Skin of body (tissue), 2 donors: ENCODE results near the gene AGR2. TPM values are rescaled to one million over a fixed set of nuclear protein-coding genes. Genes with fewer than 3 reads are reported as not detected.
"Not testable (repeated sequence)": the region's sequence is repeated elsewhere in the genome, so short reads cannot be mapped to it uniquely, and the experiment has no call there.

ENCODE experiments used
- DNase-seq: peaks from one replicate; lab custom pipeline; 2025; lab: John Stamatoyannopoulos, UW
- total RNA-seq: library from RNA; depleted of rRNA; stranded (reverse); fragments of >200 nt; gene quantifications from one replicate; pipeline ENCODE4 v1.2.3, GENCODE V29; 2014

The AGR2 gene
- total RNA-seq, result 21.7 TPM

- DNase-seq, result peak; percentile 33
Observed at GRCh38 chr7:16804674-16805439, at the start of gene AGR2. AGR2 (minus strand) TSS chr7:16804999; CDS start chr7:16801796, 3,203 bp downstream.

DNA sequence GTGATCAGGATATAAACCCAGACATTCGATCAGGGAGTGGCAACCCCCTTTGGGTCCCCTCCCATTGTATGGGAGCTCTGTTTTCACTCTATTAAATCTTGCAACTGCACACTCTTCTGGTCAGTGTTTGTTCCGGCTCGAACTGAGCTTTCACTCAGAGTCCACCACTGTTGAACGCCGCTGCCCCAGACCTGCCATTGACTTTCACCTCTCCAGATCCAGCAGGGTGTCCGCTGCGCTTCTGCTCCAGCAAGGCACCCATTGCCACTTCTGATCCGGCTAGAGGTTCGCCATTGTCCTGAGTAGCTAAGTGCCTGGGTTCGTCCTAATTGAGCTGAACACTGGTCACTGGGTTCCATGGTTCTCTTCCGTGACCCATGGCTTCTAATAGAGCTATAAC, 48.4 kb upstream of the AGR2 start:
- DNase-seq, result not testable (repeated sequence)

DNA sequence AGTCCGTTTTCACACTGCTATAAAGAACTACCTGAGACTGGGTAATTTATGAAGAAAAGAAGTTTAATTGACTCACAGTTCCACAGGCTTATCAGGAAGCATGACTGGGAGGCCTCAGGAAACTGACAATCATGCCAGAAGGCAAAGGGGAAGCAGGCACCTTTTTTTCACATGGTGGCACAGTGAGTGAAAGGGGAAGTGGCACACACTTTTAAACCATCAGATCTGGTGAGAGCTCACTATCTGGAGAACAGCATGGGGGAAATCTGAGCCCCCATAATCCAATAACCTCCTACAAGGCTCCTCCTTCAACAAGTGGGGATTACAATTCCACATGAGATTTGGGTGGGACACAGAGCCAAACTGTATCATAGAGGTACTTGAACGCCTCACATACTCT, 47.0 kb upstream of the AGR2 start:
- DNase-seq, result no peak

- no peak for DNase-seq
Observed at GRCh38 chr7:16850614-16851466, 46.0 kb upstream of the AGR2 start.

- DNase-seq, result no peak
Observed at GRCh38 chr7:16849296-16850148, 44.7 kb upstream of the AGR2 start.

DNA sequence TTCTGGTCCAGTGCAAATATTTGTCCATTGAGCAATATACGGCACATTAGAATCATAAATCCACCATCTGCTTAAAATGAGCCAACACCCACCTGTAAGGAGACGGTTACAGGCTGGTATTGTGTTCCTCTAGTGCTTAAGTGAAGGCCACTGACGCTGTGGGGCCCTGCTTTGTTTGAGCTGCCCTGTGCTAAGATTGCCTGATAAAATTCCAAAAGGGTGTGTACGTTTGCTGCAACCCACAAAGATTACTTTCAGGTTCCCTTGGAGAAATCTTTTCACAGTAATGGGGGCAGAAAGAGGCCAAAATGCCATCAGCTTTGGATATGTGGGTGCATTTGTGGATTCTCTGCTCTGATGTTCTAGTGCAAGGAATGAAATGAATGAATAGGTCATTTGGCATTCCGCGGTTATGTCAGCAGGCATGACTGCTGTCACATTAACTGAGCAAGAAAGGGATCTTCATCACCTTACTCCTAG, 42.6 kb upstream of the AGR2 start:
- peak; percentile 2 for DNase-seq

DNA sequence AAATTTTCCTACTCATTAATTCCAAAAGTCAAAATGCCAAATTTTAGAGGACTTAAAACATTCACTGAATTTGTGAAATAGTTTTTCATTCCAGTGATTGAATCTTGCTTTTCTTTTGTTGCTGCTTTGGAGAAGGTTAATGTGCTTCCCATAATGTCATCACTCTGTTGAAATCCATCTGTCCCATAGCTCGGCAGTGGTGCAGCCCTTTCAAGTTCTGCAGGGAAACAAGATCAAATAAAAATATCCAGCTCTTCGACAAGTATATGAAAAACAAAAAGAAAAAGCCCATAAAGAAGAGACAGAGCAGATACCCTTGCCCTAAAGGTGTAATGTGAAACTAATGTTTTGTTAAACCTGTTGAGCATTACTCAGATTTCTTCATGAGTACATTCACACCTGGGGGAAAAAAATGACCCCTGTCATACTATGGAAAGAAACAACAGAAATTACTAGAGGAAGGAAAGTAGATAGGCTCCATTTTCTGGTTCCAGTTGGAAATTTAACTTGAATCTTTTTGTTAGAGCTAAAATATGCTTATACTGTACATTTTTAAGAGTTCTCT, 41.9 kb upstream of the AGR2 start:
- DNase-seq, result no peak

- no peak for DNase-seq
Observed at GRCh38 chr7:16845746-16846145, 40.9 kb upstream of the AGR2 start.

DNA sequence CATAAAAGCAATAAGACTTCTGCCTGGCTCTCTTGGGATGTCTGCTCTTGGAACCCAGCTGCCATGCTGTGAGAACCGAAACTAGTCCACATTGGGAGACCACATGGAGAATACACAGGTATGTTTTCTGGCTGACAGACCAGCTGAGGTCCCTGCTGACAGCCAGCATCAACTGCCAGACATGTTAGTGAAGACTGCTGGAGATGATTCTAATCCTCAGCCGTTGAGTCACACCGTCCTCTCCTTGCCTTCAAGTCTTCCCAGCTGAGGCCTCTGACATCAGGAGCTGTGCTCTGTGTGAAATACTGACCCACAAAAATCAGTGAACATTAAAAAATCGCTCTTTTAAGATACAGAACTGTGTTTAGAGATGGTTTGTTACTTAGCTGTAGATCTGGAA, 36.9 kb upstream of the AGR2 start:
- DNase-seq, result no peak

DNA sequence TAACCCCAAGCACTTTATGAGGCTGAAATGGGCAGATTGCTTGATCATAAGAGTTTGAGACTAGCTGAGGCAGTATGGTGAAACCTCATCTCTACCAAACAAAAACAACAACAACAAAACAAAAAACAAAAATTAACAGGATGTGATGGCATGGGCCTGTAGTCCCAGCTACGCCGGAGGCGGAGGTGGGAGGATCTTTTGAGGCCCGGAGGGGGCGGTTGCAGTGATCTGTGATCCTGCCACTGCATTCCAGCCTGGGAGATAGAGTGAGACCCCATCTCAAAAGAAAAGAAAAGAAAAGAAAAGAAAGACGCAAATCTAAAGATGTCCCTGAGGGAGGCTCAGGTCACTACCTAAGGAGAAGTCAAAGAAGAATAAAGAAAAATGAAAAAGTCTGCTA, 35.3 kb upstream of the AGR2 start:
- no peak for DNase-seq

DNA sequence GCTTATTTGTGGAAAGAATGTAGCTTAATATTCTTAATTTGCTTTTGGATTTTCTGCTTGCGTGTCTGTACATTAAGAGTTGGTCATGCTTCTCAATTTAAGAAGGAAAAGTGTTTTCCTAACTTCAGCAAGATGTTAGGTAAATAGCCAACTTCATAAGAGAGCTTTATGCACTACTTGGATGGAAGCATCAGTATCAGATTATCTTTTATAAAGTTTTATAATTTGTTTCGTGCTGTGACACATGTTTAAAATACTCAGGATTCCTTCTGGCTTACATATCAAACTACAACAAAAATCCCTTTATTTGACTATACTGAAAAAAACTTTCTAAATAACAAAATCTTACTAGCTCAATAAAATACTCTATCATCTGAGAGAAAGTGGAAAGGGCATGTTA, 34.8 kb upstream of the AGR2 start:
- peak; percentile 13 for DNase-seq

GRCh38 chr7:16838891-16839290, 34.1 kb upstream of the AGR2 start:
- DNase-seq, result no peak

DNA sequence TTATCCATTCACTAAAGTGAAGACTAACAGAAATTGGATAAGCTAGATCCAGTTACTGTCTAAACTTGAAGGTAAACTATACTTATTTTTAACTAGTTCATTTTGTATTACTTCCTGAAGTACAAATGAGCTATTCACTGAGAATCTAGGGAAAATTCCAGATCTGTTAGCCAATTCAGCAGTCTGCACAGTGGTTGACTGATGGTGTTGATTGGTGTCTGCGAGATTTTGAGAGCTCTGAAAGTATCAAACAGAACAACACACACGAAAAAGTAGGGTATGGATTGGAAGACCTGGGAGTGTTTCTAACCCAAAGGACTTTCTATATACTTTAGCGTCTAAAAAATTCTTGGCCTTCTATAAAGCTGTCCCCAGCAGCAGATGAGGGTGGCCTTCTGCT, 33.6 kb upstream of the AGR2 start:
- DNase-seq, result no peak

DNA sequence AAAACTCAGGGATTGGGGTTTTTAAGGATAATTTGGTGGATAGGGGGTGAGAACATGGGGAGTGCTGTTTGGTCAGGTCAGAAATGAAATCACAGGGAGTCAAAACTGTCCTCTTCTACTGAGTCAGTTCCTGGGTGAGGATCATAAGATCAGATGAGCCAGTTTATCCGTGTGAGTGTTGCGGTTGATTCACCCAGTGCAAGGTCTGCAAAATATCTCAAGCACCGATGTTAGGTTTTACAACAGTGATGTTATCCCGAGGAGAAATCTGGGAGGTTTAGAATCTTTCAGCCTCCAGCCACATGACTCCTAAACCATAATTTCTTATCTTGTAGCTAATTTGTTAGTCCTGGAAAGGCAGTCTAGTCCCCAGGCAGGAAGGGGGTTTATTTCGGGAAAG, 31.7 kb upstream of the AGR2 start:
- no peak for DNase-seq

DNA sequence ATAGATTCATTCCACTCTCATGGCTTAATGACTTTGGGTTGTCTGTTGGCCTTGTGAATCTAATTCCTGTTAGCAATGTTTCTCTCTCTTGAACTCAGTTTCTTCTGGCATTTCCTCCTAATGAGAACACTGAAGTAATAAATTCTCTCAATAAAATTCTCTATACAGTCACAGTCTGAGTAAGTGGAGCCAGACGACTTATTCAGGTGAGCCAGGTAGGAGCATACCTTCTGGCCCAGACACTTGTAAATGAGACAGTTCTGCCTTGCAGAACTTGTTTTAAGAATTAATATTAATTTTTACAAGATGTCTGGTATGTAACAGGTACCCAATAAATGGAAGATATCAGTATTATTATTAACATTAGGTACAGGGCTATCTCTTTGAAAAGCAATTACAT, 28.6 kb upstream of the AGR2 start:
- no peak for DNase-seq

GRCh38 chr7:16826060-16826459, 21.3 kb upstream of the AGR2 start:
- no peak for DNase-seq

GRCh38 chr7:16822029-16822428, 17.2 kb upstream of the AGR2 start:
- DNase-seq, result no peak

DNA sequence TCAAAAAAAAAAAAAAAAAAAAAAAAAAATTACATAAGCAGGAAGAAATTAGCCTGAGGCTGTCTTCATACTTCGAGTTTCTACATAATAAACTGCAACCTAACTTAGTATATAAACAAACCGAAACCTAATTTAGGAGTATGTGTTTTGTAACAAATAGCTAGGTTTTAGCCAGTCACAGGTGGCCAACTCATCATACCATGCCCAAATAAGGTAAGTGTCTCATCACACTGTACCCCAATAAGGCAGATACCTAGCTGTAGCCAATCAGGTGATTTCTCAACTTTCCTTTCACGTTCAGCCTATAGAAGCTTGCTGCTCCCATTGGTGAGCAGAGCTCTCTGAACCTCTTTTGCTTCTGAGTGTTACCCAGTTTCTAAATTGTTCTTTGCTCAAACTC, 13.9 kb upstream of the AGR2 start:
- DNase-seq, result no peak

- DNase-seq, result peak; percentile 13
Observed at GRCh38 chr7:16817536-16817935, 12.7 kb upstream of the AGR2 start.

DNA sequence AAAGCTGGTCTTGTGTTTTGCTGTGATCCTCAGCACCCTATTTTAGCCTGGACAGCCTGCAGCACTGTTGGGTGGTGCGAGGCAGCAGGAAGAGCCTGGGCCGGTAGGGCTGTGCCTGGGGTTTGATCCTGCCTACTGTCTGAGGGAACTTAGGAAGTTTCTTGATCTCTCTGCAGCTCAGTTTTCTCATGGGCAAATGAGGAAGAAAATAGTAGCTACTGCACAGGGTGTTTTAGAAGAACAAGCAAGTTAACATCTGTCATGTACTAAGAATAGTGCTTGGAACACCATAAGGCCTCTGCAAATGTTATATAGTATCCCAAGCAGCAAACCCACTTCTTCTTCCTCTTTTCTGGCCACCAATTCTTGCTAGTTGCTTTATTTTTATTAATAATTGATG, 12.0 kb upstream of the AGR2 start:
- DNase-seq, result no peak

GRCh38 chr7:16815001-16815400, 10.2 kb upstream of the AGR2 start:
- DNase-seq, result no peak
